ENCODE measurements around the gene CLEC4M. TPM values are rescaled to one million over a fixed set of nuclear protein-coding genes. Genes with fewer than 3 reads are reported as not detected.

Gene CLEC4M
- 10 to 100 TPM; 22.2 to 33.0 TPM for total RNA-seq
- 10 to 100 TPM; 32.7 to 33.5 TPM for polyA plus RNA-seq

DNA sequence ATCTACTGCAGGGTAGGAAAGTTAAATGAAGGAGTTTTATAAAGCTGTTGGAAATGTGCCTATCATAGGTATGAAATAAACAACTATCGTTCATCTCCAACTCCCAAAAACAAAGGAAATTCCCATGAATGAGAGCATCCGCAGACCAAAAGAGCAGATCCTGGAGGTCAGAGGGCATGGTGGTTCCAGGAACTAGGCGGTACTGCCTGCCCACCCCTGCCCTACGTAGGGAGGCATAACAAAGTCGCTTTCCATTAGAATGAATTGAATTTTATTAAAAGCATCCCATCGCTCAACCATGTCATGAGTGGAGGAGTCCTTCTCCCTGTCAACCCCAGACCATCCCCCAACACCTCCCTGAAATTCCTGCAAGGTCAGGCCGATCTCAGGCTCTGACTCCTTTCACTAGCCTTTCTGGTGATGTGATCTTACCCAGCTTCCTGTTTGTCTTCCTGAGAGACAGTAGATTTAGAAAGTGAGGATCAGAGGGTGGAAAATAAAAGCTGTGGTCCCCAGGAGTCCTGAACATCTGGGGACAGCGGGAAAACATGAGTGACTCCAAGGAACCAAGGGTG lies at the start of gene CLEC4M:
Gene CLEC4M, plus strand, starts transcription at position 525 of the 575 bp plus-strand sequence. Its CDS starts 24 bp downstream, at position 549.
- peaks cover 0 to 6% (median 2%) of the 10 kb centered on the region in 4 donors for H3K9me3 ChIP-seq (ENCODE audit: control insufficient read depth in 4 of 4, low read length in 3 of 4)
- no peak within 1 kb of the TSS for H3K27ac ChIP-seq (ENCODE audit: low read depth in 1 of 2, low read length in 2 of 2)
- DNase-seq (ENCODE audit: low spot score) = no peak
- TF ChIP-seq FOXA1 (IDR thresholded peaks at IDR 0.05) (no peak), NR2F2 (IDR thresholded peaks at IDR 0.05) (peak; percentile 93)
- peak within 1 kb of the TSS in 1 of 3 donors; percentile 16 for H3K4me3 ChIP-seq (ENCODE audit: low read depth in 1 of 3, low read length in 3 of 3)
- 73% methylated on average over 8 of the region's 8 CpGs for WGBS
- no peaks in the 10 kb centered on the region for H3K36me3 ChIP-seq (ENCODE audit: control insufficient read depth in 4 of 4, insufficient read depth in 3 of 4, low read depth in 1 of 4, low read length in 3 of 4)
- H3K9ac ChIP-seq (ENCODE audit: low read depth in 1 of 2, low read length in 2 of 2) = no peak within 1 kb of the TSS
- H3K4me1 ChIP-seq (ENCODE audit: control insufficient read depth in 4 of 4, insufficient read depth in 4 of 4, low read length in 3 of 4) = no peaks in the 10 kb centered on the region
- no peaks in the 10 kb centered on the region for H3K27me3 ChIP-seq (ENCODE audit: control insufficient read depth in 4 of 4, insufficient read depth in 4 of 4, low read length in 3 of 4)

- no peak overlapping the region for H3K27ac ChIP-seq (ENCODE audit: low read depth in 1 of 2, low read length in 2 of 2)
- no peaks in the 10 kb centered on the region for H3K27me3 ChIP-seq (ENCODE audit: control insufficient read depth in 4 of 4, insufficient read depth in 4 of 4, low read length in 3 of 4)
- WGBS = 90% methylated on average over 1 of the region's 1 CpG
- DNase-seq (ENCODE audit: low spot score) = no peak
- no peak overlapping the region for H3K4me3 ChIP-seq (ENCODE audit: low read depth in 1 of 3, low read length in 3 of 3)
- TF ChIP-seq, protein P1, sequence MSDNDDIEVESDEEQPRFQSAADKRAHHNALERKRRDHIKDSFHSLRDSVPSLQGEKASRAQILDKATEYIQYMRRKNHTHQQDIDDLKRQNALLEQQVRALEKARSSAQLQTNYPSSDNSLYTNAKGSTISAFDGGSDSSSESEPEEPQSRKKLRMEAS (IDR thresholded peaks at IDR 0.05) = no peak
- TF ChIP-seq RXRA (IDR thresholded peaks at IDR 0.05) (no peak), TAF1 (conservative IDR thresholded peaks at IDR 0.05) (no peak), JUND (IDR thresholded peaks at IDR 0.05) (no peak), EGR1 (IDR thresholded peaks at IDR 0.05; ENCODE audit: low read depth in 2 of 2) (no peak), REST (IDR thresholded peaks at IDR 0.05) (no peak)
- TF ChIP-seq, protein P2, sequence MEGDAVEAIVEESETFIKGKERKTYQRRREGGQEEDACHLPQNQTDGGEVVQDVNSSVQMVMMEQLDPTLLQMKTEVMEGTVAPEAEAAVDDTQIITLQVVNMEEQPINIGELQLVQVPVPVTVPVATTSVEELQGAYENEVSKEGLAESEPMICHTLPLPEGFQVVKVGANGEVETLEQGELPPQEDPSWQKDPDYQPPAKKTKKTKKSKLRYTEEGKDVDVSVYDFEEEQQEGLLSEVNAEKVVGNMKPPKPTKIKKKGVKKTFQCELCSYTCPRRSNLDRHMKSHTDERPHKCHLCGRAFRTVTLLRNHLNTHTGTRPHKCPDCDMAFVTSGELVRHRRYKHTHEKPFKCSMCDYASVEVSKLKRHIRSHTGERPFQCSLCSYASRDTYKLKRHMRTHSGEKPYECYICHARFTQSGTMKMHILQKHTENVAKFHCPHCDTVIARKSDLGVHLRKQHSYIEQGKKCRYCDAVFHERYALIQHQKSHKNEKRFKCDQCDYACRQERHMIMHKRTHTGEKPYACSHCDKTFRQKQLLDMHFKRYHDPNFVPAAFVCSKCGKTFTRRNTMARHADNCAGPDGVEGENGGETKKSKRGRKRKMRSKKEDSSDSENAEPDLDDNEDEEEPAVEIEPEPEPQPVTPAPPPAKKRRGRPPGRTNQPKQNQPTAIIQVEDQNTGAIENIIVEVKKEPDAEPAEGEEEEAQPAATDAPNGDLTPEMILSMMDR (IDR thresholded peaks at IDR 0.05; ENCODE audit: low read depth, low read length, missing input control) = no peak
- no peak overlapping the region for H3K9ac ChIP-seq (ENCODE audit: low read depth in 1 of 2, low read length in 2 of 2)
- H3K9me3 ChIP-seq (ENCODE audit: control insufficient read depth in 4 of 4, low read length in 3 of 4) = peaks cover 0 to 7% (median 4%) of the 10 kb centered on the region in 4 donors
- H3K36me3 ChIP-seq (ENCODE audit: control insufficient read depth in 4 of 4, insufficient read depth in 3 of 4, low read depth in 1 of 4, low read length in 3 of 4) = no peaks in the 10 kb centered on the region
- H3K4me1 ChIP-seq (ENCODE audit: control insufficient read depth in 4 of 4, insufficient read depth in 4 of 4, low read length in 3 of 4) = no peaks in the 10 kb centered on the region
These were observed 47.4 kb upstream of the CLEC4M start for GRCh38 chr19:7715671-7716070.

- H3K9ac ChIP-seq (ENCODE audit: low read depth in 1 of 2, low read length in 2 of 2) = no peak overlapping the region
- WGBS = 61% methylated on average over 1 of the region's 1 CpG
- H3K36me3 ChIP-seq (ENCODE audit: control insufficient read depth in 4 of 4, insufficient read depth in 3 of 4, low read depth in 1 of 4, low read length in 3 of 4) = no peaks in the 10 kb centered on the region
- no peaks in the 10 kb centered on the region for H3K4me1 ChIP-seq (ENCODE audit: control insufficient read depth in 4 of 4, insufficient read depth in 4 of 4, low read length in 3 of 4)
- H3K27me3 ChIP-seq (ENCODE audit: control insufficient read depth in 4 of 4, insufficient read depth in 4 of 4, low read length in 3 of 4) = no peaks in the 10 kb centered on the region
- no peak for DNase-seq (ENCODE audit: low spot score)
- H3K27ac ChIP-seq (ENCODE audit: low read depth in 1 of 2, low read length in 2 of 2) = no peak overlapping the region
- TF ChIP-seq NR2F2 (IDR thresholded peaks at IDR 0.05) (no peak), GABPA (IDR thresholded peaks at IDR 0.05 in 1 of 2, conservative IDR thresholded peaks at IDR 0.05 in 1 of 2) (no peak), RXRA (IDR thresholded peaks at IDR 0.05) (no peak), REST (IDR thresholded peaks at IDR 0.05) (no peak), RAD21 (IDR thresholded peaks at IDR 0.05) (no peak), ATF3 (IDR thresholded peaks at IDR 0.05) (no peak), FOXA1 (IDR thresholded peaks at IDR 0.05) (no peak)
- H3K9me3 ChIP-seq (ENCODE audit: control insufficient read depth in 4 of 4, low read length in 3 of 4) = peaks cover 0 to 7% (median 4%) of the 10 kb centered on the region in 4 donors
- no peak overlapping the region for H3K4me3 ChIP-seq (ENCODE audit: low read depth in 1 of 3, low read length in 3 of 3)
These were observed 46.3 kb upstream of the CLEC4M start for GRCh38 chr19:7716762-7717161.

All from liver (tissue), 9 donors.